Stimulated activated CD4-positive, alpha-beta T cell treated with anti-CD3 and anti-CD28 coated beads, Interleukin-4, amount 100 ng/mL, for 24 hours (primary cell): Measurements from ENCODE around the gene IL2RA.

ENCODE experiments used
- DNase-seq: peaks from one replicate; pipeline ENCODE4 v3.0.0-alpha.2; 2020

The IL2RA gene

DNA sequence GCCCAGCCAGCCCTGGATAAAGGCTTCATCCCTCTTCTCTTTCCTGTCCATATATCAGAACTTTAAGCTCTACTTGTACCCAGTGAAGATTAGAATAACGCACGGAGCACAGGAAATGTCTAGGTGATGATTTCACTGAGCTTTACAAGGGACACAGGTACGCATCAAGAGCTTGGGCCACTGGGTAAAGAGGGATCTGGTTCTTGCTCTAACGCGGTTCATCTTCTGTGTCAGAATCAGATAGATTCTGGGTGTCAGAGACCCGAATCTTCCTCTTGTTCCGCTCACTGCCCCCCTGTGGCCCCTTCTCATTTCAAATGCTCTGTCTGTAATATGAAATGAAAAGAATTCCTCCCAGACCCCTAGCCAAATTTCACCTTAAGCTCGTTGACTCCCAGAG lies 24.7 kb downstream of the IL2RA start:
- DNase-seq, result peak; percentile 9

DNA sequence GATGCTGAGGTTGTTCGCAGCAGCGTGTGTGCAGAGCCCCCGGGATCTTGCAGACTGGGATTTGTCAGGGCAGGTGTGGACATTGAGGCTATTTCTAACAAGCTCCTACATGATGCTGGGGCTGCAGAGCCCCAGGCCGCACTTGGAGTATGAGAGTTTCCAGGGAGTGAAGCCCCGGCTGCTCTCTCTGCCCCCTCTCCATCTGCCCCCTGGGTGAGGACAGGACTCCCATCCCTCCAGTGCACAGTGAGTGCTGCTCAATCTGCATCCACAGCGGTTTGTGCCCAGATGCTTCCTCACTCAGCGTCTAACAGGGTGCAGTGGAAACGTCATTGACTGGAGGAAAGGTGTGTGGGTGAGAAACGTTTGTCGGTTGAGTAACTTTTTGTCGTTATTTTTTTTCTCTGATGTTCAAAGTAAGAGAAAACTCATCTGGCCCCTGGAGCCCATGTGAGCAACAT lies 25.3 kb downstream of the IL2RA start:
- DNase-seq, result peak; percentile 38

DNA sequence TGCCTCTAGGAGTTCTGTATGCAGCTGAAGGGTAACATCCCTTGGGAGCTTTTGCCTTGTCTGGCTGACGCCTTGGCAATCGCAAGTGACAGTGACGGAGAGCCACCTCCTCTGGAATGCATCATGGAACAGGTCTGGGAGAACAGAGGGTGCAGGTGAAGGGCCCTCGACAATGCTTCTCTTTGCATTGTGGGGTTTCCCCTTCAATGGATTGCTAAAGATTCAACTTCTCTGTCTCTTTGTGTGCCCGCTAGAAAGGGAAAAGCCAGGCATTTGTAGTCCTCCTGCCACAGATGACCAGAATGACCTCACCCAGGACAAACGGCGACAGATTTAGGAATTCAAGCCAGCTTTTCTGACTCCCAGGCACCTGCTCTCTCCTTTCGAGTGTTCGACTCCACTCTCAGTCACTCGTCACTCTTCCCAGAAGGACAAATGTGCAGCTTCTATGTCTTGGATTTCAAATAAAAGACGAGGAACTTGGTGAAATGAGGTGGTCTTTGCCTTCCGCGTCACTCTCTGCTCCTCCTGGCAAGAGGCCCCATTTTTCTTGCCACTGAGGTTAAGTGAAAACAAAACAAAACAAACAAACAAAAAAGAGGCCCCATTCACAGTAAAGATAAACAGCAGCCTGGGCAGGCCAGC lies 26.1 kb downstream of the IL2RA start:
- no peak for DNase-seq

DNA sequence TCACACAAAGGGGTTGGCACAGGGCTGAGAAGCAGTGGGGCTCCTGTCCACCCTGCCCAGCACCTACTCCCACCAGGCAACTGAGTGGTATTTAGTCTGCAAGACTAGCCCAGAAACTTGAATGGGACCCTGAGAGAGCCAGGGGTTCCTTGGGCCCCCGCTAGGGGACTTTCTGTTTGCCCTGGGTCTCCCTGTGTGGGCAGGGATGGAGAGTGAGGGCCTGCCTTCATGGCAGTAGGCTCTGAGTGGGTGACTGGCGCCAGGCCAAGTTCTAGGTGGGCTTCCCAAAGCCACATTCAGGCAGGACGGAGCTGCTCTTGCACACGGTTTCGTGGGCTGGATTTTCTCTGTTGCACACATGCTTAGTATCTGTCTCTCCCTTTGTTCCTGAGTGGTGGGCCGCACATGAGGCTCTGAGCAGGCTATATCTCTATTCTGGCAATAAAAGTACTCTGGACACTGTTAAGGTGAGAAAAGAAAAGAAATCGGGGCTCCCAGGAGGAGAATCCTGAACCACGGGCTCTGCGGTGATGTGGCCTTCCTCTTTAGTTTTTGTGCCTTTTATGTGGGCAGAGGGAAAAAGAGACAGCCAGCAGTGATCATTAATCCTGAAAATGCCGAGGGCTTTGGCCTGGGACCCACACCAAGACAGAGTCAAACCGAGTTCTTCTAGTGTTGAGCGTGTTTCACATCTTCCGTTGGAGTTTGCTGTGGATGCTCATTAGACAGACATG lies 26.9 kb downstream of the IL2RA start:
- DNase-seq, result peak; percentile 5

DNA sequence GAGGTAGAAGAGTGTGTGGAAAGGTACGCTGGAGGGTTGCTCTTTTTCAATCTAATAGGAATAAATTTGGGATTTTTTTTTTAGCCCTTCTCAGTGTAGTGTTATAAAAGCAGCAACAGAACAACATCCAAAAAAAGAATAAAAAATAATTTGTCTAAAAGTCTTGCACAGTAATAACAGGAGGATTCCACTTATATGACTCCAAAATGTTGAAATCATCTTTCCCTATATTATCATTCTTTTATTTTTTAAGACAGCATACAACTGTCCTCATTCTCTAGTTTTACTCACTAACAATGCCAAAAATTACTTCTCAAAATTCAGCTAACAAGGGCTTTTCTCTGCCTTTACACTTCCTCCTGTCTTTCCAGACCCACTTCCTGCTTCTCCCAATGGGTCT lies 27.8 kb downstream of the IL2RA start:
- DNase-seq, result peak; percentile 1

DNA sequence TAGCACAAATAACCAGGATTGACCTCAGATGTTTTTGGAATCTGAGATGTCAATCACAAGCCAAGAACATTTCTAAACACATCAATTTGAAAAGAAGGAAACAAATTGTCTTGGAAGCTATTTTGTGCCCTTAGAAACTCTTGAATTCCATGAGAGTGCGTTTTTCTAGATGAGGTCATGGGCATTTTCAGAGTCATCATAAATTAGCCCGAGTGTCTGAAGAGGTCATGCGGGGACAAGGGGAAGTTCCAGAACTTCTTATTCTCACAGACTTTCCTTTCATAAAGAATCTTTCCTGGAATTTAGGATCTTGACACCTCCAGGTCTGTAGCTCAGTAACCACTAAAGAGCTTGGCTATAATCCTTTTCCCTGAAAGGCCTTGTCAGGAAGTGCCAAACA lies 28.2 kb downstream of the IL2RA start:
- peak; percentile 2 for DNase-seq

DNA sequence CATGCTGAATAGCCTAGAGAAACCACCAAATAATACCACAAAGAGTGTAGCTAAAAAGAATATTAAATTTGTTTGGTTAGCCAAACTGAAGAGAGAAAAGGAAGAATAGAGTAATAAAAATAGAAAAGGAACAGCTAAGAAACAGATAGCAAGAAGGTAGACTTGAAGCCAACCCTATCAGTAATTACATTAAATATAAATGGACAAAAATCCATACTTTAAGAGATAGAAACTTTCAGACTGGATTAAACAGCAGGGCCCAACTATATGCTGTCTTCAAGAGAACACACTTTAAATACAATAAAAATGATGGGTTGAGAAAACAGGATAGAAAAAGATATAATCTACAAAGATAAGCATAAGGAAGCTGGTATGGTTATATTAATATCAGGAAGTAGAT lies 31.2 kb downstream of the IL2RA start:
- DNase-seq, result no peak

DNA sequence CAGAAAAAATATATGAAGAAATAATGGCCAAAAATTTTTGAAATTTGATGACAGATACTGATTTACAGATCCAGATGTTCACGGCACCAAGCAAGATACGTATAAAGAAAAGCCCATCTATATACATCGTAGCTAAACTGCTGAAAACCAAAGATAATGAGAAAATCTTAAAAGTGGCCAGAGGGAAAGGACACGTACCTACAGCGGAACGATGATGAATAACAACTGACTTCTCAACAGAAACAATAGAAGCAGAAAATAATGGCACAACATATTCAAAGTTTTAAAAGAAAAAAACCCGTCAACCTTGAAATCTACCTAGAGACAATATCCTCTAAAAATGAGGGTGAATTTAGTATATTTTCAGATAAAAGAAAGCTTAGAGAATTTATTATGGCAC lies 31.9 kb downstream of the IL2RA start:
- no peak for DNase-seq

DNA sequence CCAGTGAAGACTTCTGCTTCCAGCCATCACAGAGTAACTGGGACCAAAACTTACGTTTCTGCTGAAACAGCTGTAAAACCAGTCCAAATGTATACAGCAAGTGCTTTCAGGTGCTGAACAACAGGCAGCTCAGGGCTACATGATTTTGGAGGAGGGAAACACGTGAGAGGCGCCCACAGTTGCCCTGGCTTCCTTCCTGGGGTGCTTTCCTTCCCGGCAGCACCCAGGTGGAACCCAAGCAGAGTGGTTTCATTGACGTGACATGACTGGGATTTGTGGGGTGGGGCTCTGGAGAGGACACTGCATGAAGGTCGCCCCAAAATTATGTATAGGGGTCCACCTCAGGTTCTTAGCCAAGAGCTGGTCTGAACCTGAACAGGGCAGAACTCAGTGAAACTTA lies 34.2 kb downstream of the IL2RA start:
- no peak for DNase-seq

DNA sequence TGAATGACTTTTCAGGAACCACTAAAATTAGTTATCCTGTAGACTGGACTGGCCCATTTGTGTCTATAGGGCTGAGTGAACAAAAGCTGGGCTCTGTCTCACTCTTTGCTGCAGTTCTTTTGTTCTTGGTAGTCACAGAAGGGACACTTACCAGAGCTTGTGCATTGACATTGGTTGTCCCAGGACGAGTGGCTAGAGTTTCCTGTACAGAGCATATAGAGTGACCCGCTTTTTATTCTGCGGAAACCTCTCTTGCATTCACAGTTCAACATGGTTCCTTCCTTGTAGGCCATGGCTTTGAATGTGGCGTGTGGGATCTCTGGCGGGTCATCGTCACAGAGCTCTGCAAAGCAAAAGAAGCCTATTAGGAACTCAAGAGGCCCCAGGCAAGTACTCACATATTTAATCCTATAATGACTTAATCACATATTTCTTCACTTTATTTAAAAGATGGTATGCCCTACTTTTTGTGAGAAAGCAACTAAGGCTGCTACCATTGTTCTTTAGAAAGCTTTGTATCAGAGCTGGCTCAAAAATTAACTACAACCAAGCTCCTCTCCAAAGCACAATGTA lies 36.4 kb downstream of the IL2RA start:
- DNase-seq, result no peak

DNA sequence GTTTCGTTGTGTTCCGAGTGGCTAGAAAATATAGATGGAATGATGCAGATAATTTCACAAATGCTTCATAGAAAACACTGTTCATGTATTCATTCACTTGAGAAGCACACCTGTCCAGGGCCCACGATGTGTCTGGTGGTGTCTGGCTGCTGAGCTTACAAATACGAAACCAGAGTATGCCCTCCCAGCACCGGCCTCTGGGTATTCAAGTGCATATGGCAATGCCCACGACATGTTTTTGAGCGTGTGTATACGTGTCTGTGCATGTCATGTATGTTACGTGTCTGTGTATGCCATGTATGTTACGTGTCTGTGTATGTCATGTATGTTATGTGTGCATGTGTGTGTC lies 37.9 kb downstream of the IL2RA start:
- DNase-seq, result no peak

DNA sequence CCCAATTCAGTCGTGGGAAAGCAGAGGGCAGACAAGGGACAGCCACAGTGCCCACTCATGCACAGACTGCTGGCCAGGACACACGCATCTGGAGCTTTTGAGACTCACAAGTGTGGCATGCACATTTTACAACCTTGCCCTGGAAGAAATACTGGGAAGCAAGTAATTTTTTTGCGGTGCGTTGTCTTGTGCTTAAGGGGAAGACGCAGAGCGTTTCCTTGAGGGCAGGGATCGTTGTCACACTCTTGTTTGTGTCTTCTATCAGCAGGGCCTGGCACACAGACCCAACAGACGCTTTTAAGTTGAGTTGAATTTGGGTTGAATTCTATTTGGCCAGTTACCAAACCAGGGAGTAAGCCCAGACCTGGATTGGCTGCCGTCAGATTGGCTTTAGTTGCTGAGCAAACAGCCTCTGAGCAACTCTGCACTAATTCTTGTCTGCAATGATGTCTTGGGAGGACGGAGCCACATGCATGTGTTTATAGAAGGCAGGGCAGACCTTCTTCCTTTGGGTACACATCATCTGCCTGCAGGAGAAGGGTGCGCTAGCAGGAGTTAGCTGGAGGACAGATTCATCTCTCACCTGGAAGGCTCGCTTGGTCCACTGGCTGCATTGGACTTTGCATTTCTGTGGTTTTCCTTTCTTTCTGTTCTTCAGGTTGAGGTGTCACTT lies 38.4 kb downstream of the IL2RA start:
- DNase-seq, result no peak

DNA sequence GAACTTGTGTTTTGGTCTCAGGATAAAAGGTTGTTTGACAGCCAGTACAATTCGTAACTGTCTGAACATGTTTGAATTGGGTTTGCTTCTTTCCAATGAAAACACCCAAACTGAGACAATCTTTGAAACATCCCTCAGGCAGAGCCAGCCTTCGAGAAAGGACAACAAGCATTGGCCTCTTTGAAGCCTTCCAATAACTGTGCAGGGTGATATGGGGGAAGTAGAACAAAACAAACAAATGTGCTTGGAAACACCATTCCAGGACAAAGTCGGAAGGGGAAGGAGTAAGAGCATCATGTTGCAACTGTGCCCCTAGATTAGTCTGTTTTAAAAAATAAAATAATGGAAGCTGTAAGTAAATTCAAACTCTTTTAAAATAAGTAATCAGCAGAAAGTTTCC lies 39.5 kb downstream of the IL2RA start:
- DNase-seq, result no peak

DNA sequence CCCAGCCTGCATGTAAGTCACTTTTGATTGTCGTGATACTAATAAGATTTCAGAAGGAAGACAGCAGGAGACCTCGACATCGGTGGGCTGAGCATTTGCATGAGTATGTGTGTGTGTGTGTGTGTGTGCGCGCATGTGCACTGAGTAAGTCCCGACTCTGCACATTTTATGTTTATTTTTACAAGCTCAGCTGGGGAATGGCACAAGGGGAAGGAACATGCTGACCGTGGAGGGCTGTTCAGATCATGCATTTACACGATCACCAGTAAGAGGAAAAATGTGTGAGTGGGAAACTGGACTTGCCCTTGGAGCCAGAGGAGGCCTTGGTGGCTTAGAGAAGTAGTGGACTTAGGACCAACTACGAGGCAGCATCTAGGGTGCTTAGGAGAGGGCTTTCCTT lies 41.3 kb downstream of the IL2RA start:
- DNase-seq, result no peak

DNA sequence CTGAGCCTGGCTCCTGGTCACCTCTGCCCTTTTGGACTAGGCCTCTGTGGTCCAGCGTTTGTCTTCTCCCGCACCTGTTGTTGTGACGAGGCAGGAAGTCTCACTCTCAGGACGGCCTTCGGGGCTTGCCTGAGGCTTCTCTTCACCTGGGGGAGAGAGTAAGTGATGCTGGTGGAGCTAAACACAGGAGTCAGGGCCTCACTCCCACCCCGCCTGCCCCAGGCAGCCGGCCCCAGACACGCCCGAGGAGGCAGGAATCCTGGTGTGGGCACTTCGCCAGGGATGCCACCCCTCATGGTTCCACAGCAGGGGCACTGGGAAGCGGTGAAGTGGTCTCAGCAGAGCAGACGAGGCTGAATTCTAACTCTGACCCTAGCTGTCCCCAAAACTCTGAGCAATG lies 42.4 kb downstream of the IL2RA start:
- no peak for DNase-seq

DNA sequence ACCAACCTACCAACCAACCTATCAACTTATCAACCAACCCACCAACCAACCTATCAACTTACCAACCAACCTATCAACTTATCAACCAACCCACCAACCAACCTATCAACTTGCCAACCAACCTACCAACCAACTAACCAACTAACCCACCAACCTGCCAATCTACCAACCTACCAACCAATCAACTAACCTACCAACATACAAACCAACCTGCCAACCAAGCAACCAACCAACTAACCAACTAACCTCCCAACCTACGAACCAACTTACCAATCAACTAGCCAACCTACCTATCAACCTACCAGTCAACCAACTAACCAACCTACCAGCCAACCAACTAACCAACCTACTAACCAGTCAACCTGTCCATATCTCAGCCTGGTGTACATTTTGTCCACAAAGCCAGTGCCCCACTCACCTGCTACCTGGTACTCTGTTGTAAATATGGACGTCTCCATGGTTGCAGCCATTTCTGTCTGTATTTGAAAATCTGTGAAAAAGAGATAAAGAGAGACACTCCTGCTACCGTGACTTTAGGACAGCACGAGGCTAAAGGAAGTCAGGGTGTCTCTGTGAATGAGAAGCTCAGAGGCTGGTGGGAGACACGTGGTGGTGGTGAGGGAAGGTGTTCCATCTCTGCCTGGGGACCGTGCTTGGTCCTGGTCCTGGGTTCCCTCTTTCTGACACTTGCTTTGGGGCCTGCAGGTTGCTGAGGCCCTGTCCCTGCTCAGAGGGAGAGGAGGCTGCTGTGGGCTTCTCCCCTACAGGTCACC lies 43.0 kb downstream of the IL2RA start:
- no peak for DNase-seq

DNA sequence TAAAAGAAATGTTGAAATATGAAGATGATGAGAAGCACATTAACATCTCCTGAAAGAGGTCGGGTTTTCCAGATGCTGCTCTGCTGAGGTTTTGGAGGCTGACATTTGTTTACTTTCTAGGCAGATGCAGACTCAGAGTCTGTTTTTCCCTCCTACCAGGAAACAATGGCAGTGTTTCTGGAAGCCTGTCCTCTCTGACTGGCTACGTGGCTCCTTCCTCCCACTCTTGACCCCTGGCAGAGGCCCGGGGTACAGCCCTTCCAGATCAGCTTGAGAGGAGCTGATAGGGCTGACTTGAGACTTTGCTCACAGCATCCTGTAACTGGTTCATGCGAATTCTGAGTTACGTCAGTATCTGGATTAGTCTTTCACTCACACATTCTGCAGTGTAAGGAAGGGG lies 43.7 kb downstream of the IL2RA start:
- DNase-seq, result no peak

DNA sequence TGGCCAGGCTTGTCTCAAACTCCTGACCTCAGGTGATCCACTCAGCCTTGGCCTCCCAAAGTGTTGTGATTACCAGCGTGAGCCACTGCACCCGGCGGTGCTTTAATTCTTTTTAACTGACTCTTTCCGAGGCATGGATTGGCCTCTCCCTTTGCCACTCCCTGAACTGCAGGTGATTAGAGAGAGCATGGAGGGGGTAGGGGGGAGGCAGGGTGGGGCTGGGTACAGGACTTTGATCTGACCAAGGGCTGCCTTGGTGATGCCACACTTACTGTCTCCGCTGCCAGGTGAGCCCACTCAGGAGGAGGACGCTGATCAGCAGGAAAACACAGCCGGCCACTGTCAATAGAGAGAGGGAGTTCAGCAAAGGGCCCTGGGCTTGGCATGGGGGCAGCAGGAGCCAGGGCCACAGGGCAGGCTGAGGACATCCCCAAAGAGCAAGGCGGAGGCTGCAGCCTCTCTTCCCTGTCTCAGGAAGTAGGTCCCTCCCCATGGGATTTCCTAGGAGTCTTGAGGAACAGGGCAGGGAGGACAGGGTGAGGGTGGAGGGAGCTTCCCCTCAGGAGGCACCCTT lies 44.3 kb downstream of the IL2RA start:
- no peak for DNase-seq

DNA sequence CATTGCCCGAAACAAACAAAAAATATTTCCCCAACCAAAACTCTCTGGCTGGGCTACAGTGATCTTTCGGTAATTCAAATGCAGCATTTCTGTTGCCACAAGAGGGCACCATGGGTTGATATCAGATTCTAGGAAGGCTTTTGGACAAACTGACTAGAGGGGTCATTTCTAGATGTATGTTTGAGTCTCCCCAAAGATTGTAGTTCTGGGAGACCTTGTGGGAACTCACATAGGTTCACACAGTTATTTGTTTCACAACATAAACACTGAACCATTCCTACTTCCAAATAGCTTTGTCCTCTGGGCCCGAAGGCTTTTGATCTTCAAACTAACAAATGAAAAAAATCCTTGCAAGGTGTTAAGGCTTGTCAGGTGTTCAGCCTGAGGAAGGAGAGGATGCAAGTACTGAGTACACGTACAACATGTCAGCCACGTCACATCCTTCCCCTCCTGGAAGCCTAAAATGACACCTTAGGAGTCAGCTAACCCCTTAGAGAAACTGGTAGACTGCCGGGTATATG lies 47.9 kb downstream of the IL2RA start:
- DNase-seq, result peak; percentile 67

DNA sequence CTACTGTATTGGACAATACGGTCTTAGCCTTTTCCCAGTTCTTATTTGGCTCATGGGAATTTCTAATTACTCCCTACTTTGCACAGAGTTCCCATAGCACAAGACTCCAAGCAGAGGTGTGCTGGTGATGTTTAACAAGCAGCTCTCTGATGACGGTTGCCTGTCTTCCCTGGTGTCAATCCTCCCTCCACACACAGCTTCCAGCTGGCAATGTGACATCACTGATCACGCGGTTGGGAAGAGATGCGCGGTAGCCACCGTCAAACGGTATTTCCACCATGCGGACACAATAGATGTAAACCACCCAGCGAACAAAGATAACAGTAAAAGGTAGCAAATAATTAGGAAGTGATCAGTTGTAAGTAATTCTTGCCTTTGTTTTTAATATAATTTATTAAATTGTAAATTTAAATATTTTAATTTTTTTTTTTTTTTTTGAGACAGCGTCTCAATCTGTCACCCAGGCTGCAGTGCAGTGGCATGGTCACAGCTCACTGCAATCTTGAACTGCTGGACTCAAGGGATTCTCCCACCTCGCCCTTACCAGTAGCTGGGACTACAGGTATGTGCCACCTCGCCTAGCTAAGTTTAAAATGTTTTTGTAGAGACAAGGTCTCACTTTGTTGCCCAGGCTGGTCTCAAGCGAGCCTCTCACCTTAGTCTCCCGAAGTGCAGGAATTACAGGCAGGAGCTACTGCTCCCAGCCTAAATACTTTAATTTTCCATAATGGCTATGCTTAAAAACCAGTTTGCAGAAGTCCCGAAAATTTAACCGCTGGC lies 48.6 kb downstream of the IL2RA start:
- no peak for DNase-seq

DNA sequence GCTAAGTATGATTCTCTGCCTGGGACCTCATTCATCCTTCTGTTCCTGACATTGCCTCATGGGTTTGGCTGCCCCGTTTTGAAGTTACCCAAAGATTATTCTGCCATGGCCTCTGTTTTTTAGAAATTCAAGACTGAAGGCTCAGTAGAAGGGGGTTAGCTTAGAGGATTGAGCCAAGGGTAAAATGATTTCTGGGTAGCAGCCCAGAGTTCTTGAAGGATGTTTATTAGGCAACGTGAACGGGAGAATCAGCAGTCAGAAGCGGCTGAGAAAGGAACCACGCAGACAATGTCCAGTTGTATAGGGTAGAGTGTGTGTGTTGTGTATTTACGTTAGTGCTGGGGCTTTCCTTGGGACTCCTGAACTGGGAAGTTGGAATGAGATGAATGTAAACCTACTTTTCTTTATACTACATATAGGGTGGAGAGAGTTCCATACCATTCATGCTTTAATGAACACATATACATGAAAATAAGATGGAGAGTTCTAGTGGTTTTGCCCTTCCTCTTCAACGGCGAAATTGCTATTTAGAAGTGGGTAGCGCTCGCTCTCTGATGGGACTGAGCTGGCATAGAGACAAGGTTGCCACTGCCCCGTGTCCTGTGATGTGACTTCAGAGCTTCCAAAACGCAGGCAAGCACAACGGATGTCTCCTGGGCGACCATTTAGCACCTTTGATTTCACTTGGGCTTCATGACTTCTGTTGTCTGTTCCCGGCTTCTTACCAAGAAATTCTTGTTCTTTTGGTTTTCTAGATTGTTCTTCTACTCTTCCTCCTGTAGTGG lies 49.9 kb downstream of the IL2RA start:
- DNase-seq, result no peak
